Ovary (tissue), 3 donors: ENCODE measurements around the gene FUT2.
A peak's percentile ranks its signal among the peaks of the same experiment; 100 is the strongest.

Experiments
- CTCF ChIP-seq, 3 donors: fragments of 450-650 bp in 2 of 3; fragments of 200-600 bp in 1 of 3; IDR thresholded peaks; one replicate each; pipeline versions ENCODE4 v1.5.1 to v1.8.0; 2016 to 2022; ENCODE audit warnings: antibody characterized with exemption in 3 of 3, mild to moderate bottlenecking in 1 of 3
- EP300 ChIP-seq: sonication (generic); formaldehyde crosslinking; IDR thresholded peaks from one replicate; pipeline ENCODE4 v1.6.1; 2017; ENCODE audit warnings: antibody characterized with exemption
- POLR2A ChIP-seq: fragments of 450-650 bp; IDR thresholded peaks from one replicate; pipeline ENCODE4 v1.6.1; 2017; ENCODE audit warnings: antibody characterized with exemption, mild to moderate bottlenecking, moderate library complexity
- donor health status: DM: no; HTN: no; CAD: no.

DNA sequence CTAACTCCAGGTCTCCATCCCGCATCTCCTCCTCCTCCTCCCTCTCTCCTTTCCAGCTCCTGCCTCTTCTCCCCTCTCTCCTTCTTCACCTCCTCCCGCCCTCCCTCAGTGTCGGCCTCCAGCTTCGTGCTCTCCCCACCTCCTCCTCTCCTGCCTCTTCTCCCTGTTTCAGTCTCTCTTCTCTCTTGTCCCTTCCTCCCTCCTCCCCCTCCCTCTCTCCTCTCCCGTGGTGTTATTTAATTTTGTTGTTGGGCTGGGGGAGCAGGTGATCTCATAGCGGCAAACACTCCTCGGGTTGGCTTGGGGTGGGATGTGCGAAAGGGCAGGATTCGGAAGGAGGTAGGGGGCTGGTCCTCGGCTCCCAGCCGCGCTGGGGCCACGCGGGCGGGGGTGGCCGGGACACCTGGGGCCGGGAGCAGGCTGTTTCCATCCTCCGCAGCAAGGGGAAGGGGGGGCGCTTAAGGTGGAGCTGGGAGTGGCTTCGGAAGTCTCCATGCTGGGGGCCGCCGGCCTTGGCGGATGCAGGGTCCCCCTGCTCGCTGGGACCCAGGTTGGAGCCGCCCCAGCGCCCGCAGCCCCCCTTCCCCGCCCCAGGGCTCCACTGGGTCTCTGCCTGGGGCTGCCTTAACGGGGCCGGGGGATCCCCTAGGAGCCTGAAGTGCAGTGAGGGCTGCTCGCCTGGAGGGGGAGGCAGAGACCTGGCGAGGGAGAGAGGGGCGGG is 49.6 kb upstream of the FUT2 start, which contains the start of gene CA11:
- TF ChIP-seq CTCF (IDR thresholded peaks at IDR 0.05) (peak; percentile 94 to 95 (median 94)), POLR2A (peak; percentile 71), EP300 (no peak)
